ENCODE results near the gene LCN2. TPM values are rescaled to one million over a fixed set of nuclear protein-coding genes. Genes with fewer than 3 reads are reported as not detected.

The LCN2 gene
- total and polyA plus RNA-seq, 2 experiments from 2014 or later = 2.0 TPM; not detected in 1

- Mint-ChIP-seq H3K36me3 (ENCODE audit: low read depth) (peaks cover 31% of the 10 kb centered on the region), H3K27me3 (ENCODE audit: insufficient read depth, low read depth, poor library complexity) (peaks cover 3% of the 10 kb centered on the region), H3K27ac (0 out of 2 replicates have a peak overlapping the region, but pooled peaks have one; percentile 10), H3K9me3 (no peaks in the 10 kb centered on the region), H3K4me1 (peaks cover 4% of the 10 kb centered on the region; the same call in 2 of the 3 replicates), H3K4me3 (peak overlapping the region; percentile 11; the same call in 1 of the 3 replicates)
- no peak overlapping the region for H2AFZ ChIP-seq
- H3K79me2 ChIP-seq (replicated peaks; ENCODE audit: insufficient read depth) = no peaks in the 10 kb centered on the region
- H3K27me3 ChIP-seq (ENCODE audit: insufficient read depth) = no peaks in the 10 kb centered on the region
- H3K9me2 ChIP-seq (ENCODE audit: insufficient read depth) = no peaks in the 10 kb centered on the region
- TF ChIP-seq, protein P1, sequence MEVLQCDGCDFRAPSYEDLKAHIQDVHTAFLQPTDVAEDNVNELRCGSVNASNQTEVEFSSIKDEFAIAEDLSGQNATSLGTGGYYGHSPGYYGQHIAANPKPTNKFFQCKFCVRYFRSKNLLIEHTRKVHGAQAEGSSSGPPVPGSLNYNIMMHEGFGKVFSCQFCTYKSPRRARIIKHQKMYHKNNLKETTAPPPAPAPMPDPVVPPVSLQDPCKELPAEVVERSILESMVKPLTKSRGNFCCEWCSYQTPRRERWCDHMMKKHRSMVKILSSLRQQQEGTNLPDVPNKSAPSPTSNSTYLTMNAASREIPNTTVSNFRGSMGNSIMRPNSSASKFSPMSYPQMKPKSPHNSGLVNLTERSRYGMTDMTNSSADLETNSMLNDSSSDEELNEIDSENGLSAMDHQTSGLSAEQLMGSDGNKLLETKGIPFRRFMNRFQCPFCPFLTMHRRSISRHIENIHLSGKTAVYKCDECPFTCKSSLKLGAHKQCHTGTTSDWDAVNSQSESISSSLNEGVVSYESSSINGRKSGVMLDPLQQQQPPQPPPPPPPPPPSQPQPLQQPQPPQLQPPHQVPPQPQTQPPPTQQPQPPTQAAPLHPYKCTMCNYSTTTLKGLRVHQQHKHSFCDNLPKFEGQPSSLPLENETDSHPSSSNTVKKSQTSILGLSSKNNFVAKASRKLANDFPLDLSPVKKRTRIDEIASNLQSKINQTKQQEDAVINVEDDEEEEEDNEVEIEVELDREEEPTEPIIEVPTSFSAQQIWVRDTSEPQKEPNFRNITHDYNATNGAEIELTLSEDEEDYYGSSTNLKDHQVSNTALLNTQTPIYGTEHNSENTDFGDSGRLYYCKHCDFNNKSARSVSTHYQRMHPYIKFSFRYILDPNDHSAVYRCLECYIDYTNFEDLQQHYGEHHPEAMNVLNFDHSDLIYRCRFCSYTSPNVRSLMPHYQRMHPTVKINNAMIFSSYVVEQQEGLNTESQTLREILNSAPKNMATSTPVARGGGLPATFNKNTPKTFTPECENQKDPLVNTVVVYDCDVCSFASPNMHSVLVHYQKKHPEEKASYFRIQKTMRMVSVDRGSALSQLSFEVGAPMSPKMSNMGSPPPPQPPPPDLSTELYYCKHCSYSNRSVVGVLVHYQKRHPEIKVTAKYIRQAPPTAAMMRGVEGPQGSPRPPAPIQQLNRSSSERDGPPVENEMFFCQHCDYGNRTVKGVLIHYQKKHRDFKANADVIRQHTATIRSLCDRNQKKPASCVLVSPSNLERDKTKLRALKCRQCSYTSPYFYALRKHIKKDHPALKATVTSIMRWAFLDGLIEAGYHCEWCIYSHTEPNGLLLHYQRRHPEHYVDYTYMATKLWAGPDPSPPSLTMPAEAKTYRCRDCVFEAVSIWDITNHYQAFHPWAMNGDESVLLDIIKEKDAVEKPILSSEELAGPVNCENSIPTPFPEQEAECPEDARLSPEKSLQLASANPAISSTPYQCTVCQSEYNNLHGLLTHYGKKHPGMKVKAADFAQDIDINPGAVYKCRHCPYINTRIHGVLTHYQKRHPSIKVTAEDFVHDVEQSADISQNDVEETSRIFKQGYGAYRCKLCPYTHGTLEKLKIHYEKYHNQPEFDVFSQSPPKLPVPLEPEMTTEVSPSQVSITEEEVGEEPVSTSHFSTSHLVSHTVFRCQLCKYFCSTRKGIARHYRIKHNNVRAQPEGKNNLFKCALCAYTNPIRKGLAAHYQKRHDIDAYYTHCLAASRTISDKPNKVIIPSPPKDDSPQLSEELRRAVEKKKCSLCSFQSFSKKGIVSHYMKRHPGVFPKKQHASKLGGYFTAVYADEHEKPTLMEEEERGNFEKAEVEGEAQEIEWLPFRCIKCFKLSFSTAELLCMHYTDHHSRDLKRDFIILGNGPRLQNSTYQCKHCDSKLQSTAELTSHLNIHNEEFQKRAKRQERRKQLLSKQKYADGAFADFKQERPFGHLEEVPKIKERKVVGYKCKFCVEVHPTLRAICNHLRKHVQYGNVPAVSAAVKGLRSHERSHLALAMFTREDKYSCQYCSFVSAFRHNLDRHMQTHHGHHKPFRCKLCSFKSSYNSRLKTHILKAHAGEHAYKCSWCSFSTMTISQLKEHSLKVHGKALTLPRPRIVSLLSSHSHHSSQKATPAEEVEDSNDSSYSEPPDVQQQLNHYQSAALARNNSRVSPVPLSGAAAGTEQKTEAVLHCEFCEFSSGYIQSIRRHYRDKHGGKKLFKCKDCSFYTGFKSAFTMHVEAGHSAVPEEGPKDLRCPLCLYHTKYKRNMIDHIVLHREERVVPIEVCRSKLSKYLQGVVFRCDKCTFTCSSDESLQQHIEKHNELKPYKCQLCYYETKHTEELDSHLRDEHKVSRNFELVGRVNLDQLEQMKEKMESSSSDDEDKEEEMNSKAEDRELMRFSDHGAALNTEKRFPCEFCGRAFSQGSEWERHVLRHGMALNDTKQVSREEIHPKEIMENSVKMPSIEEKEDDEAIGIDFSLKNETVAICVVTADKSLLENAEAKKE (CRISPR knock-in tag; IDR thresholded peaks at IDR 0.05) = no peak
- DNase-seq (ENCODE audit: low spot score) (no peak), ATAC-seq (no peak)
- H3K4me1 ChIP-seq (ENCODE audit: insufficient read depth) = peaks cover 4% of the 10 kb centered on the region; the same call in 1 of the 2 replicates
- H4K20me1 ChIP-seq (replicated peaks; ENCODE audit: insufficient read depth) = 0 out of 2 replicates have a peak, but pooled peaks cover 5% of the 10 kb centered on the region
- peaks cover 4% of the 10 kb centered on the region; the same call in 1 of the 2 replicates for H3F3A ChIP-seq (replicated peaks; ENCODE audit: low read depth)
- H3K4me3 ChIP-seq = no peak overlapping the region
- H3K36me3 ChIP-seq (ENCODE audit: insufficient read depth) = 0 out of 2 replicates have a peak, but pooled peaks cover 3% of the 10 kb centered on the region
- H3K27ac ChIP-seq (ENCODE audit: low read depth) = no peak overlapping the region
- H3K4me2 ChIP-seq = no peak overlapping the region
Observed at GRCh38 chr9:128162215-128163026, 13.2 kb downstream of the LCN2 start.

DNA sequence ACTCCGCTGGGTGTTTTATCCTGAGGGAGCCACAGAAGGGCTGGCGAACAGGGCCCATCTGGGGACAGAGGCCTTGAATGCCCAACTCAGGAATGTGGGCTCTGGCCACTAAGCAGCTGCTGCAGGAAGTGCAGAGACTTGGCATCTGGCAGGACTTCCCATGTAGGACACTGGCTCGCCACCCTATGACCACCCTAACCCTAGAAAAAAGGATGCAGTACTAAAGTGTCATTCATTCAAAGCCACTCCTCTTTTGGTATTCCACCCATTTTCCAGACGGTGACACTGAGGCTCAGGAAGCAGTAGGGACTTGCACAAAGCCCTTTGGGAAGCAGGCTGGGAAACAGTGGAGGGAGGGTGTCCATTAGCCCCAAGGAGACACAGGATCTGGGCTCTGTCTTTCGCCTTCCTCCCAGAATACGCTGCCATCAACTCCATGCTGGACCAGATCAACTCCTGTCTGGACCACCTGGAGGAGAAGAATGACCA, 13.8 kb downstream of the LCN2 start:
- ATAC-seq = no peak
- H3K79me2 ChIP-seq (replicated peaks; ENCODE audit: insufficient read depth) = no peaks in the 10 kb centered on the region
- no peak overlapping the region for H3K4me3 ChIP-seq
- no peak overlapping the region for H3K27ac ChIP-seq (ENCODE audit: low read depth)
- Mint-ChIP-seq H3K27me3 (ENCODE audit: insufficient read depth, low read depth, poor library complexity) (peaks cover 3% of the 10 kb centered on the region), H3K4me1 (peaks cover 4% of the 10 kb centered on the region; the same call in 2 of the 3 replicates), H3K27ac (no peak overlapping the region), H3K4me3 (no peak overlapping the region), H3K36me3 (ENCODE audit: low read depth) (peaks cover 31% of the 10 kb centered on the region), H3K9me3 (no peaks in the 10 kb centered on the region)
- 0 out of 2 replicates have a peak, but pooled peaks cover 5% of the 10 kb centered on the region for H4K20me1 ChIP-seq (replicated peaks; ENCODE audit: insufficient read depth)
- H2AFZ ChIP-seq = no peak overlapping the region
- H3F3A ChIP-seq (replicated peaks; ENCODE audit: low read depth) = peaks cover 4% of the 10 kb centered on the region; the same call in 1 of the 2 replicates
- DNase-seq (ENCODE audit: low spot score) = no peak
- H3K27me3 ChIP-seq (ENCODE audit: insufficient read depth) = no peaks in the 10 kb centered on the region
- no peak overlapping the region for H3K4me2 ChIP-seq
- H3K36me3 ChIP-seq (ENCODE audit: insufficient read depth) = 0 out of 2 replicates have a peak, but pooled peaks cover 3% of the 10 kb centered on the region
- no peaks in the 10 kb centered on the region for H3K9me2 ChIP-seq (ENCODE audit: insufficient read depth)
- H3K4me1 ChIP-seq (ENCODE audit: insufficient read depth) = peaks cover 4% of the 10 kb centered on the region; the same call in 1 of the 2 replicates
- TF ChIP-seq POLR2AphosphoS5 (IDR thresholded peaks at IDR 0.05; ENCODE audit: low read depth) = no peak
- no peak for TF ChIP-seq REST (IDR thresholded peaks at IDR 0.05; ENCODE audit: unreplicated experiment)

Data from GM23338 (cell line).